Measurements from ENCODE around the gene FAM180A.
A peak's percentile ranks its signal among the peaks of the same experiment; 100 is the strongest.

Gene FAM180A

GRCh38 chr7:135736586-135737305 is 11.9 kb downstream of the FAM180A start:
- DNase-seq: no peak

DNA sequence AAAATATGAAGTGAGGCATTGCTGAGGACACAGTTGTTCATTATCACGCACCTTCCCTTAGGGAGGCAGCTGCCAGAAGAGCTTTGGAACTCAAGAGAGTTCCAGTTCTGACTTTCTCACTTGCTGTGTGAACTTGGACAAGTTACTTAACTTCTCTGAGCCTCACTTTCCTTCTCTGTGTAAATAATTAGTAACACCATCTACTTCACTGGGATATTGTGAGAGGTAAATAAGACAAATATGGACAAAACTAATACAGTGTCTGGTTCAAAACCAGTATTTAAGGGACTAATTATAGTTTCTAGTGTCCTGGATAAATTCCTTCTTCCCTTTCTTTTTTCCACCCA is 14.3 kb downstream of the FAM180A start:
- DNase-seq: no peak

GRCh38 chr7:135733603-135734342 is 14.8 kb downstream of the FAM180A start:
- DNase-seq: no peak

- no peak for DNase-seq
Observed at GRCh38 chr7:135731131-135731530, 17.5 kb downstream of the FAM180A start.

DNA sequence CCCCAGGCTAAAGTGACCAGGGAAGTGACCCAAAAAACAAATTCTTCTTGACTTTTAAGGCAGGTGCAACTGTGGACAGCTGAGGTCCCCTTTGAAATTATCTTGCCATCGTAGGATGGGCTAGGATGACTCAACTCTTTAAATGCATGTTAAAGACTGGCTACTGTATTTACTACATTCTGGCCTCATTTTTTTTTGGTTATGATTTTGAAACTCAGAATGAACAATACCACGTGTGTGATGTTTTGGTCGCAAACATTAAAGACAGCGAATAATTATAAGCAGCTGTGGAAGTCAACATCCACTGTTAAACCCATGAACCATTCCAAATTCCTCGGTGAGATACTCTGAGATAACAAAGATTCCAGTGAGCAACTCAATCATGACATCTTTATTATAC is 19.4 kb downstream of the FAM180A start:
- DNase-seq: no peak

- DNase-seq: no peak
Observed at GRCh38 chr7:135728136-135728669, 20.4 kb downstream of the FAM180A start, which contains the start of gene SLC13A4. Gene SLC13A4 (minus strand): TSS chr7:135728186. CDS start chr7:135727496, 690 bp downstream.

- no peak for DNase-seq
Observed at GRCh38 chr7:135726911-135727673, 21.5 kb downstream of the FAM180A start.

- no peak for DNase-seq
Observed at GRCh38 chr7:135726276-135726788, 22.3 kb downstream of the FAM180A start.

DNA sequence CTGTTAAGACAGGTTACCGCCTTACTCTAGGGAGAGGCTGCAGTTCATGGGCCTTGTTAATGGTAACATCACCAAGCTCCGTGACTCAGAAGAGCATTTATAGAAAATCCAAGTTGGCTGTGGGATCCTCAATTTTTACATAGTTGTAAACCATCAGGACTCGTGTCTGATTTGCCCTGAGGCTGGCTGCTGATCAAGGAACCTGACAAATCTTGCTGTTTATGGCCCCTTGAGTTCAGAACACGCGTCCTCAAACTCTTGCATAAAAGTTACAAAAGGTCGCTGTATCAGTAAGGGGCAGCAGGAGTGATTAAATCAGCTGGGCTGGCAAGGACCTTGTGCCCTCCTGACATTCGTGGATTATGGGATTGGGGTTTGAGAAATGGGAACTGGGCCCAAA is 25.2 kb downstream of the FAM180A start:
- DNase-seq: no peak

- DNase-seq: no peak
Observed at GRCh38 chr7:135721198-135721820, 27.3 kb downstream of the FAM180A start.

DNA sequence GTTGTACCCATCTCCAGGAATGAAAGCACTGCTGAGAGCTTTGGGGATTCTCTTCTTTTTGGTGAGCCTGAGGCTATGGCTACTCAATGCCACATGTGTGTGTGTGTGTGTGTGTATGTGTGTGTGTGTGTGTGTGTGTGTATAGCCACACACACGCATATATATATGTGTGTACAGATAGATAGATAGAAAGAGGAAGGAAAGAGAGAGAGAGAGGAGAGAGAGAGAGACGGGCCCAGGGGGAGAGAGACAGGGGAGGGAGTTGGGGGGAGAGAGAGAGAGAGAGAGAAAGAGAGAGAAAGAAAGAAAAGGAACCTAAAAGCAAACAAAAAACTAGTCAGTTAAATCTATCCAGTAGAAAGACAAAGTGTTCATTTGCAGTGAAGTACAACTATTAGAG is 28.9 kb downstream of the FAM180A start:
- DNase-seq: no peak

DNA sequence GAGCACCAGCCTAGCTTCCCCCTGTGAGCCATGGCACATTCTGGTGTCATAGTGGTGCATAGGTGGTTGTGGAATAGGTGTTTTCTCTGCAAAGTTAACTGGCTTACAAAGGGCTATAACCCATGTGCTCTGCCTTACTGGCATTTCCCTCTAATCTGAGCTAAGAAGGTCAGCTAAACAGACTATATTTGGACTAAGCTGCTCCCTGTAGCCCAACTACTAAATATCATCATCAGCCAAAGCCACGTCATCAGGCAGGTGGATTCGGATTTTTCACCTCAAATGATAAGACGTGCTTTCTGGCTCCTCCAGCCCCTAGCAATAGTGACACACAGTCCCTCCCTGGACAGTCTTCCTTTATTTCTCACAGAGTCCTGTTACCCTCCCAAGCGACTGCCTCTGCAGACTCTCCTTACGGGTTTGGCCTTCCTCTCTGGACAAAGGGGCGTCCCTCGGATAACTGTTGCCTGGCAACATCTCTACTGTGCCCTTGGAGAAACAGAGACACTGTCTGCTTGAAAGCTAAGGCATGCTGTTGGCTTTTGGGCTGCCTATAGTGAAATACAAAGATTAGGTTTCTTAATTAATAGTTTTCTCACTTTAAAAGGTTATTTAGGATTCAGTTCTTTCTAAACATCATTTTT is 29.7 kb downstream of the FAM180A start:
- DNase-seq: no peak

DNA sequence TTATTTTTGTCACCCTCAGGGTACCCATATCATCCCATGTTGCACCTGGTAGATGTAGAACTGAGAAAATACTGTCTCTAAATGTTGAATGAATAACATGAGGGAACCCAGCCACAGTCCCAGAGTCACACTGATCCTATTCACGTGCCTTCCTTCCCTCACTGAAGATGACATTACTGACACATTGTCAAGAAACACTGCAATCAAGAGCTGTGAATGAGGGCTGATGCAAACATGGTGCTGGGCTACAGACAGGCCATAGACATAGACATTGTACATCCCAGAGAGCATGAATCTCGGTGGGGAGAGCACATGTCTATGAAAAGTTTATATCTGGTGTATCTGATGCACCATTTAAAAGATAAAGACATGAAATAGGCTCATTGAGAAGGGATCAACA is 30.4 kb downstream of the FAM180A start:
- no peak for DNase-seq

GRCh38 chr7:135717693-135718092 is 30.9 kb downstream of the FAM180A start:
- peak; percentile 94 for DNase-seq

DNA sequence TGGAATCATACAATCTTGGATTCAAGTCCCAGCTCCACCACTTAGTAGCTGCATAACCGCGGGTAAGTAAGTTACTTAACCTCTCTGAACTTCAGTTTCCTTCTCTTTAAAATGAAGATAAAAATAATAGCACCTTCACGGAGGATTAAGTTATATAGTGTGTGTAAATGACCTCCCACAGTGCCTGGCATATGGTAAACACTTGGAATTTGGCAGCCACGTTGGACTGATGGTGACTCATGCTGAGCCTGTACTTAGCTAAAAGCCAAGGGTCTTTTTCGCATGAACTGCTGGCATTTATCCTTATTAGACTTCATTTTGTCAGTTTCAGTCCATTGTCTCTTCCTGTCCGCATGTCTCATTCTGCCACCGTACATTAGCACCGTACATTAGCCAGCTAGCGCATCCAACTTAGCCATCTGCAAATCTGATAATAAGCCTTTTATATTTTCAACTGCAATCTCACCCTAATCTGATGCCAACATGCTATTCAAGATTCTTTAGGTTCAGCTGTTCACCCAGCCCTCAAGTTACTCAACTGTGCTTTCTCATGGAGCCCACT is 31.9 kb downstream of the FAM180A start:
- peak; percentile 94 for DNase-seq

GRCh38 chr7:135715673-135716072 is 32.9 kb downstream of the FAM180A start:
- no peak for DNase-seq

DNA sequence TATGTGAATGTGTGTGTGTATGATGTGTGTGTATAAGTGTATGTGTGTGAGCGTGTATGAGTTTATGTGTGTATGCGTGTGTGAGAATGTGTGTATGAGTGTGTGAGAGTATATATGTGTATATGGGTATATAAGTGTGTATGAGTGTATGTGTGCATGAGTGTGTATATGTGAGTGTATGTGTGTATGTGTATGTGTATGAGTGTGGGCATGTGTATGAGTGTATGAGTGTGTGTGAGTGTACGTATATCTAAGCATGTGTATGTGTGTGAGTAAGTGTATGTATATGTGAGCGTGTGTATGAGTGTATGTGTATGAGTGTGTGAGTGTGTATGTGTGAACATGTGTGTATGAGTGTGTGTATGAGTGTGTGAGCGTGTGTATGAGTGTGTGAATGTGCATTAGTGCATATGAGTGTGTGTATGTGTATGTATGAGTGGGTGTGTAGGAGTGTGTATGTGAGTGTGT is 33.5 kb downstream of the FAM180A start:
- DNase-seq: no peak

- DNase-seq: no peak
Observed at GRCh38 chr7:135714534-135715009, 34.0 kb downstream of the FAM180A start.

- no peak for DNase-seq
Observed at GRCh38 chr7:135713836-135714470, 34.7 kb downstream of the FAM180A start.

GRCh38 chr7:135712796-135713195 is 35.8 kb downstream of the FAM180A start:
- DNase-seq: no peak

GRCh38 chr7:135712182-135712782 is 36.3 kb downstream of the FAM180A start:
- no peak for DNase-seq

All from NCI-H524 treated with DMSO at 0.1 percent for 48 hours (cell line).